Keratinocyte (primary cell): ENCODE results near the gene KNOP1. TPM values are rescaled to one million over a fixed set of nuclear protein-coding genes. Genes with fewer than 3 reads are reported as not detected.

ENCODE experiments used
- DNase-seq: peaks from one replicate; pipeline ENCODE4 v3.0.0-alpha.2; 2011; ENCODE audit warnings: low read depth, missing footprints, low spot score
- FAIRE-seq: peaks from 2 replicates; lab custom pipeline; 2011; peaks lifted over from hg19 to GRCh38; lab: Jason Lieb, UNC
- H2AFZ ChIP-seq: 2 replicates; pipeline ENCODE4 v1.6.0; 2012; ENCODE audit warnings: low read length, control low read depth, inconsistent platforms; ENCODE audit not compliant: control insufficient read depth
- H3K27ac ChIP-seq: 2 replicates; pipeline ENCODE4 v1.5.1; 2011; ENCODE audit warnings: low read length; ENCODE audit not compliant: control insufficient read depth, insufficient read depth
- H3K27me3 ChIP-seq: 3 replicates; pipeline ENCODE4 v1.6.0; 2011; ENCODE audit warnings: low read length; ENCODE audit not compliant: control insufficient read depth, insufficient read depth; ENCODE audit errors: extremely low read depth
- H3K36me3 ChIP-seq, 2 experiments: 2 replicates in 1 of 2; 3 replicates in 1 of 2; pipeline ENCODE4 v1.5.1; 2011; ENCODE audit warnings: low read length in 2 of 2, mild to moderate bottlenecking in 1 of 2; ENCODE audit not compliant: control insufficient read depth in 2 of 2, insufficient read depth in 2 of 2; ENCODE audit errors: extremely low read depth in 1 of 2
- H3K4me1 ChIP-seq: 3 replicates; pipeline ENCODE4 v1.5.1; 2011; ENCODE audit warnings: low read length; ENCODE audit not compliant: control insufficient read depth, insufficient read depth; ENCODE audit errors: extremely low read depth
- H3K4me2 ChIP-seq: 3 replicates; pipeline ENCODE4 v1.6.0; 2011; ENCODE audit warnings: low read depth, low read length; ENCODE audit not compliant: control insufficient read depth, insufficient read depth; ENCODE audit errors: extremely low read depth
- H3K4me3 ChIP-seq, 3 experiments: fragments of 200-600 bp in 1 of 3; sonication (generic) in 1 of 3; 2 replicates in 2 of 3; 3 replicates in 1 of 3; pipeline ENCODE4 v1.5.1; 2011 to 2016; ENCODE audit warnings: low read length in 3 of 3, mild to moderate bottlenecking in 3 of 3, control low read depth in 2 of 3, inconsistent platforms in 1 of 3, low read depth in 1 of 3, mixed read lengths in 1 of 3, mixed run types in 1 of 3, moderate library complexity in 1 of 3; ENCODE audit not compliant: control insufficient read depth in 2 of 3, insufficient read depth in 2 of 3; ENCODE audit errors: extremely low read depth in 1 of 3
- H3K79me2 ChIP-seq: 2 replicates; pipeline ENCODE4 v1.6.0; 2012; ENCODE audit warnings: low read length; ENCODE audit not compliant: control insufficient read depth, insufficient read depth
- H3K9ac ChIP-seq: 3 replicates; pipeline ENCODE4 v1.6.0; 2011; ENCODE audit warnings: low read length; ENCODE audit not compliant: control insufficient read depth, insufficient read depth; ENCODE audit errors: extremely low read depth
- H3K9me1 ChIP-seq: 3 replicates; pipeline ENCODE4 v1.6.0; 2011; ENCODE audit warnings: low read length; ENCODE audit not compliant: control insufficient read depth, insufficient read depth; ENCODE audit errors: extremely low read depth
- H3K9me3 ChIP-seq: 2 replicates; pipeline ENCODE4 v1.5.1; 2012; ENCODE audit warnings: low read depth, low read length; ENCODE audit not compliant: control insufficient read depth
- H4K20me1 ChIP-seq: 3 replicates; pipeline ENCODE4 v1.6.0; 2011; ENCODE audit warnings: low read length; ENCODE audit not compliant: control insufficient read depth, insufficient read depth; ENCODE audit errors: extremely low read depth
- CTCF ChIP-seq, 3 experiments: IDR thresholded peaks in 1 of 3; conservative IDR thresholded peaks in 1 of 3; optimal IDR thresholded peaks in 1 of 3; 2 replicates in 2 of 3; 3 replicates in 1 of 3; pipeline versions ENCODE3 to v1.5.1; 2011; ENCODE audit warnings: low read length in 3 of 3, mild to moderate bottlenecking in 3 of 3, moderate library complexity in 2 of 3, control low read depth in 1 of 3, inconsistent platforms in 1 of 3; ENCODE audit not compliant: insufficient read depth in 2 of 3; ENCODE audit errors: extremely low read depth in 1 of 3
- EZH2 ChIP-seq: IDR thresholded peaks from one replicate; pipeline ENCODE4 v1.6.1; 2012; ENCODE audit warnings: inconsistent platforms, mild to moderate bottlenecking, low read length, moderate library complexity
- dilution Hi-C: fragments of 300-500 bp; cut with MboI; formaldehyde crosslinking; loops from one replicate; pipeline ENCODE4 v1.7.0; 2020; ENCODE audit warnings: low sequenced_read_pairs; ENCODE audit not compliant: extremely low pct_ligation_motif_present
- polyA minus RNA-seq, 3 experiments: library from RNA; depleted of rRNA, polyadenylated mRNA; stranded (reverse); fragments of >200 nt; gene quantifications; 1 replicate in 1 of 3; 2 replicates in 1 of 3; 3 replicates in 1 of 3; pipeline ENCODE4 v1.2.3, GENCODE V29; 2011
- polyA plus RNA-seq, 5 experiments: library from polyadenylated mRNA; depleted of rRNA in 3 of 5; stranded (reverse) in 3 of 5; stranded (forward) in 1 of 5; unstranded in 1 of 5; fragments of >200 nt; gene quantifications; 1 replicate in 1 of 5; 2 replicates in 3 of 5; 3 replicates in 1 of 5; pipeline versions ENCODE4 v1.2.1 to v1.2.3, GENCODE V29; 2011 to 2012; ENCODE audit warnings: missing spikeins in 2 of 5, low read depth in 1 of 5, low replicate concordance in 1 of 5

The KNOP1 gene
- polyA plus RNA-seq = 13.6 to 19.8 TPM (median 16.8 TPM) in 3 replicates
- polyA plus RNA-seq (2011; ENCODE audit: low read depth) = 54.8 TPM
- polyA plus RNA-seq (2011; cell fraction: cytosol; rRNA removed) = 15.2 and 16.5 TPM in 2 replicates
- 15.9 and 18.2 TPM in 2 replicates for polyA plus RNA-seq (2011; cell fraction: nucleus; rRNA removed)
- 27.2 and 31.7 TPM in 2 replicates for polyA plus RNA-seq (2012; ENCODE audit: low replicate concordance)
- 4.8 to 9.1 TPM (median 8.5 TPM) in 3 replicates for polyA minus RNA-seq
- polyA minus RNA-seq (2011; cell fraction: cytosol; rRNA and poly(A)+ RNA removed) = 4.4 TPM
- polyA minus RNA-seq (2011; cell fraction: nucleus; rRNA and poly(A)+ RNA removed) = 3.4 and 5.9 TPM in 2 replicates

GRCh38 chr16:19717741-19718623 is at the start of gene KNOP1, which contains the start of gene IQCK:
Gene KNOP1, minus strand, starts transcription at chr16:19718227. Its CDS starts 3,192 bp downstream, at chr16:19715035.
Gene IQCK, plus strand, starts transcription at chr16:19718271. Its CDS starts 36 bp downstream, at chr16:19718307.
- H2AFZ ChIP-seq = peak within 1 kb of the TSS; percentile 99
- no peaks in the 10 kb centered on the region for H4K20me1 ChIP-seq
- H3K9me3 ChIP-seq = no peaks in the 10 kb centered on the region
- H3K9me1 ChIP-seq = no peaks in the 10 kb centered on the region
- TF ChIP-seq EZH2 (no peak), CTCF (optimal IDR thresholded peaks at IDR 0.05 in 1 of 3, IDR thresholded peaks at IDR 0.05 in 1 of 3, conservative IDR thresholded peaks at IDR 0.05 in 1 of 3; ENCODE audit: extremely low read depth in 1 of 3, insufficient read depth in 2 of 3, low read length in 3 of 3) (no peak)
- H3K79me2 ChIP-seq = peaks cover 40% of the 10 kb centered on the region
- dilution Hi-C loops = no loop called here
- FAIRE-seq (no peak), DNase-seq (no peak)
- H3K4me1 ChIP-seq = peaks cover 15% of the 10 kb centered on the region
- H3K4me2 ChIP-seq = peak within 1 kb of the TSS; percentile 95
- no peaks in the 10 kb centered on the region for H3K27me3 ChIP-seq
- peak within 1 kb of the TSS; percentile 77 to 91 (median 78) for H3K4me3 ChIP-seq
- H3K9ac ChIP-seq = peak within 1 kb of the TSS; percentile 88
- H3K27ac ChIP-seq = peak within 1 kb of the TSS; percentile 82
- H3K36me3 ChIP-seq = peaks cover 6% of the 10 kb centered on the region in 2 experiments

- TF ChIP-seq EZH2 (no peak), CTCF (optimal IDR thresholded peaks at IDR 0.05 in 1 of 3, IDR thresholded peaks at IDR 0.05 in 1 of 3, conservative IDR thresholded peaks at IDR 0.05 in 1 of 3; ENCODE audit: extremely low read depth in 1 of 3, insufficient read depth in 2 of 3, low read length in 3 of 3) (no peak)
- Histone ChIP-seq H3K27ac (no peak overlapping the region), H3K4me3 (no peak overlapping the region), H3K79me2 (no peaks in the 10 kb centered on the region), H3K9me1 (no peaks in the 10 kb centered on the region), H3K4me2 (no peak overlapping the region), H4K20me1 (no peaks in the 10 kb centered on the region), H3K27me3 (no peaks in the 10 kb centered on the region), H3K9me3 (no peaks in the 10 kb centered on the region), H3K4me1 (no peaks in the 10 kb centered on the region), H3K36me3 (no peaks in the 10 kb centered on the region), H2AFZ (no peak overlapping the region), H3K9ac (no peak overlapping the region)
- dilution Hi-C loops = no loop called here
- DNase-seq (no peak), FAIRE-seq (no peak)
Observed at GRCh38 chr16:19767497-19767896, 49.5 kb upstream of the KNOP1 start.
